Raji (cell line): ENCODE data around the gene EEF1AKMT1.

Source experiments
- POLR2A ChIP-seq: IDR thresholded peaks from 2 replicates; pipeline ENCODE4 v1.6.1; 2011; ENCODE audit warnings: low read depth, low read length, control low read depth; ENCODE audit not compliant: insufficient read depth

EEF1AKMT1 gene

GRCh38 chr13:20699715-20700114 lies 74.0 kb downstream of the EEF1AKMT1 start:
- no peak for TF ChIP-seq POLR2A

GRCh38 chr13:20696073-20696472 lies 77.7 kb downstream of the EEF1AKMT1 start:
- TF ChIP-seq POLR2A = no peak

GRCh38 chr13:20691616-20692015 lies 82.1 kb downstream of the EEF1AKMT1 start:
- TF ChIP-seq POLR2A = no peak

GRCh38 chr13:20689291-20689690 lies 84.5 kb downstream of the EEF1AKMT1 start:
- no peak for TF ChIP-seq POLR2A

- no peak for TF ChIP-seq POLR2A
Observed at GRCh38 chr13:20686863-20687579, 86.7 kb downstream of the EEF1AKMT1 start.

- no peak for TF ChIP-seq POLR2A
Observed at GRCh38 chr13:20686167-20686566, 87.6 kb downstream of the EEF1AKMT1 start.

- no peak for TF ChIP-seq POLR2A
Observed at GRCh38 chr13:20685092-20685491, 88.7 kb downstream of the EEF1AKMT1 start.

- no peak for TF ChIP-seq POLR2A
Observed at GRCh38 chr13:20684546-20684945, 89.2 kb downstream of the EEF1AKMT1 start.

GRCh38 chr13:20684041-20684440 lies 89.7 kb downstream of the EEF1AKMT1 start:
- no peak for TF ChIP-seq POLR2A

GRCh38 chr13:20682061-20682460 lies 91.7 kb downstream of the EEF1AKMT1 start:
- no peak for TF ChIP-seq POLR2A

GRCh38 chr13:20680416-20681080 lies 93.2 kb downstream of the EEF1AKMT1 start:
- TF ChIP-seq POLR2A = no peak

GRCh38 chr13:20679879-20680278 lies 93.9 kb downstream of the EEF1AKMT1 start:
- no peak for TF ChIP-seq POLR2A
